H1 (cell line): Measurements from ENCODE around the gene IGF2R.

Experiments used
- CHD2 ChIP-seq: IDR thresholded peaks from 2 replicates; pipeline ENCODE4 v1.6.1; 2012; ENCODE audit warnings: low read length, improper control_type of control experiment
- EZH2 ChIP-seq: fragments of 200-600 bp; sonication (generic); IDR thresholded peaks from 2 replicates; pipeline ENCODE4 v1.7.1; 2012; ENCODE audit warnings: low read depth, mild to moderate bottlenecking, moderate library complexity, low read length, inconsistent platforms; ENCODE audit not compliant: severe bottlenecking
- POLR2A ChIP-seq, 2 experiments: IDR thresholded peaks; 1 replicate in 1 of 2; 2 replicates in 1 of 2; pipeline ENCODE4 v1.6.1; 2011; ENCODE audit warnings: low read depth in 2 of 2, low read length in 2 of 2, mild to moderate bottlenecking in 2 of 2; ENCODE audit errors: control extremely low read depth in 1 of 2

GRCh38 chr6:160036331-160036695, 67.4 kb downstream of the IGF2R start:
- TF ChIP-seq POLR2A (IDR thresholded peaks at IDR 0.05; ENCODE audit: control extremely low read depth in 1 of 2, low read depth in 2 of 2, low read length in 2 of 2) (no peak), CHD2 (no peak), EZH2 (no peak)
